Pancreas (tissue), 10 donors: ENCODE results near the gene PLCG2. TPM values are rescaled to one million over a fixed set of nuclear protein-coding genes. Genes with fewer than 3 reads are reported as not detected.
A peak's percentile ranks its signal among the peaks of the same experiment; 100 is the strongest.

Source experiments
- ATAC-seq, 4 donors: fragments of 200-7000 bp; cut with Tn5 transposase; one replicate each; pipeline versions ENCODE4 v1.8.0 to v1.9.1; 2020; ENCODE audit warnings: mild to moderate bottlenecking in 4 of 4, moderate library complexity in 4 of 4
- DNase-seq, 6 donors: peaks; one replicate each; pipeline ENCODE4 v3.0.0-alpha.2; 2020
- FAIRE-seq: peaks from 2 replicates; lab custom pipeline; 2012; peaks lifted over from hg19 to GRCh38; lab: Jason Lieb, UNC
- H3K27ac ChIP-seq, 4 donors: fragments of 200-600 bp; sonication (generic); 1 replicate in 3 of 4; 2 replicates in 1 of 4; pipeline versions ENCODE4 v1.5.0 to v1.8.0; 2020
- H3K27me3 ChIP-seq, 4 donors: fragments of 200-600 bp; one replicate each; pipeline ENCODE4 v1.8.0; 2021
- H3K36me3 ChIP-seq, 3 donors: fragments of 200-600 bp; sonication (generic) in 1 of 3; one replicate each; pipeline versions ENCODE4 v1.5.0 to v1.8.0; 2020 to 2021
- H3K4me1 ChIP-seq, 3 donors: fragments of 200-600 bp; one replicate each; pipeline ENCODE4 v1.8.0; 2021
- H3K4me3 ChIP-seq, 4 donors: fragments of 200-600 bp; sonication (generic) in 2 of 4; one replicate each; pipeline versions ENCODE4 v1.5.0 to v1.8.0; 2020 to 2021
- H3K9me3 ChIP-seq, 4 donors: fragments of 200-600 bp; one replicate each; pipeline ENCODE4 v1.8.0; 2021
- WGBS, 2 donors: extraction: QIAGEN DNeasy Blood & Tissue Kit; methylation state at CpG; one replicate each; pipeline ENCODE4 v1.1.7; 2013; 5-methylcytosine and 5-hydroxymethylcytosine counted together
- intact Hi-C, 3 donors: fragments of 100-400 bp; cut with DNase I; formaldehyde crosslinking; loops; one replicate each; pipeline versions ENCODE4 v1.11.1 to v1.14.2; 2022
- polyA plus RNA-seq, 2 donors: library from polyadenylated mRNA; stranded (reverse); fragments of 200-250 nt; gene quantifications; one replicate each; pipeline ENCODE4 v1.2.3, GENCODE V29; 2013
- total RNA-seq, 6 donors: library from RNA; stranded (reverse); fragmentation: NEBNext Ultra II Directional in 4 of 6; extraction: Animal tissue kit (Norgen Biotek cat#: 25700) in 4 of 6; gene quantifications; one replicate each; pipeline versions ENCODE4 v1.2.1 to v1.2.4, GENCODE V29; 2021 to 2023
- TF ChIP-seq, protein P1 (sequence below), 4 donors: fragments of 200-600 bp; sonication (generic) in 3 of 4; IDR thresholded peaks; one replicate each; pipeline versions ENCODE4 v1.5.0 to v1.8.0; 2021; ENCODE audit warnings: antibody characterized with exemption in 4 of 4
- donor health status: healthy with polysubstance abuse.
- donor health status: DM: no; HTN: no; CAD: no; lungs with moderate emphysema.
- donor health status: DM: no; HTN: no; CAD: no.
- donor health status: control.
- donor health status: control.
- donor health status: Bipolar disorder and iron deficiency.
- donor health status: DM: yes; HTN: yes; CAD: no.
- donor health status: DM: no; HTN: no; CAD: no.
- donor health status: DM: no; HTN: no; CAD: no.
- donor health status: DM: yes; HTN: yes; CAD: no.

The PLCG2 gene
- total and polyA plus RNA-seq, 8 donors, result 3.7 to 23.6 (median 8.0) TPM

- TF ChIP-seq, protein P1, sequence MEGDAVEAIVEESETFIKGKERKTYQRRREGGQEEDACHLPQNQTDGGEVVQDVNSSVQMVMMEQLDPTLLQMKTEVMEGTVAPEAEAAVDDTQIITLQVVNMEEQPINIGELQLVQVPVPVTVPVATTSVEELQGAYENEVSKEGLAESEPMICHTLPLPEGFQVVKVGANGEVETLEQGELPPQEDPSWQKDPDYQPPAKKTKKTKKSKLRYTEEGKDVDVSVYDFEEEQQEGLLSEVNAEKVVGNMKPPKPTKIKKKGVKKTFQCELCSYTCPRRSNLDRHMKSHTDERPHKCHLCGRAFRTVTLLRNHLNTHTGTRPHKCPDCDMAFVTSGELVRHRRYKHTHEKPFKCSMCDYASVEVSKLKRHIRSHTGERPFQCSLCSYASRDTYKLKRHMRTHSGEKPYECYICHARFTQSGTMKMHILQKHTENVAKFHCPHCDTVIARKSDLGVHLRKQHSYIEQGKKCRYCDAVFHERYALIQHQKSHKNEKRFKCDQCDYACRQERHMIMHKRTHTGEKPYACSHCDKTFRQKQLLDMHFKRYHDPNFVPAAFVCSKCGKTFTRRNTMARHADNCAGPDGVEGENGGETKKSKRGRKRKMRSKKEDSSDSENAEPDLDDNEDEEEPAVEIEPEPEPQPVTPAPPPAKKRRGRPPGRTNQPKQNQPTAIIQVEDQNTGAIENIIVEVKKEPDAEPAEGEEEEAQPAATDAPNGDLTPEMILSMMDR (IDR thresholded peaks at IDR 0.05), result no peak
- Histone ChIP-seq H3K27me3 (no peaks in the 10 kb centered on the region), H3K9me3 (no peaks in the 10 kb centered on the region), H3K27ac (peak overlapping the region in 1 of 4 donors; percentile 11), H3K4me3 (no peak overlapping the region), H3K4me1 (peaks cover 0 to 3% (median 0%) of the 10 kb centered on the region in 3 donors), H3K36me3 (peaks cover 0 to 24% (median 6%) of the 10 kb centered on the region in 3 donors)
- 90 to 93% methylated on average over 3 of the region's 3 CpGs for WGBS, 2 donors
- intact Hi-C loops, result no loop called here
- FAIRE-seq (no peak), ATAC-seq (no peak), DNase-seq (no peak)
Observed at GRCh38 chr16:82002831-82003230, 223.7 kb downstream of the PLCG2 start.

- Histone ChIP-seq H3K9me3 (no peaks in the 10 kb centered on the region), H3K4me3 (no peak overlapping the region), H3K27me3 (no peaks in the 10 kb centered on the region), H3K27ac (peak overlapping the region; percentile 35 to 62 (median 48)), H3K36me3 (peaks cover 0 to 11% (median 4%) of the 10 kb centered on the region in 3 donors), H3K4me1 (peaks cover 0 to 3% (median 0%) of the 10 kb centered on the region in 3 donors)
- intact Hi-C loops, result no loop called here
- WGBS, 2 donors, result 65 to 67% methylated on average over 5 of the region's 5 CpGs
- TF ChIP-seq, protein P1 (IDR thresholded peaks at IDR 0.05), result no peak
- ATAC-seq (peak; percentile 77 to 91 (median 88)), DNase-seq (peak in 4 of 6 donors; percentile 38 to 74 (median 69)), FAIRE-seq (no peak)
Observed at GRCh38 chr16:82004601-82005000, 225.5 kb downstream of the PLCG2 start.

- no peaks in the 10 kb centered on the region for H3K9me3 ChIP-seq
- H3K4me3 ChIP-seq, result no peak overlapping the region
- H3K27ac ChIP-seq, result peak overlapping the region in 2 of 4 donors; percentile 42 to 43
- peaks cover 0 to 5% (median 0%) of the 10 kb centered on the region in 3 donors for H3K36me3 ChIP-seq
- peaks cover 0 to 3% (median 2%) of the 10 kb centered on the region in 3 donors for H3K4me1 ChIP-seq
- DNase-seq, result peak in 1 of 6 donors; percentile 33
- TF ChIP-seq, protein P1 (IDR thresholded peaks at IDR 0.05), result no peak
- WGBS, 2 donors, result 47 to 56% methylated on average over 6 of the region's 6 CpGs
- intact Hi-C loops, result no loop called here
- ATAC-seq, result peak; percentile 71 to 82 (median 79)
- FAIRE-seq, result peak; percentile 43
- H3K27me3 ChIP-seq, result no peaks in the 10 kb centered on the region
Observed at GRCh38 chr16:82005027-82005830, 226.1 kb downstream of the PLCG2 start.

GRCh38 chr16:82006036-82006435 is 226.9 kb downstream of the PLCG2 start:
- WGBS, 2 donors, result 91% methylated on average over 5 of the region's 5 CpGs
- Histone ChIP-seq H3K4me1 (peaks cover 0 to 8% (median 5%) of the 10 kb centered on the region in 3 donors), H3K27me3 (no peaks in the 10 kb centered on the region), H3K4me3 (no peak overlapping the region), H3K27ac (peak overlapping the region in 2 of 4 donors; percentile 42 to 43), H3K9me3 (no peaks in the 10 kb centered on the region), H3K36me3 (no peaks in the 10 kb centered on the region)
- DNase-seq (no peak), FAIRE-seq (no peak), ATAC-seq (no peak)
- intact Hi-C loops, result no loop called here
- TF ChIP-seq, protein P1 (IDR thresholded peaks at IDR 0.05), result no peak

- Histone ChIP-seq H3K27ac (no peak overlapping the region), H3K27me3 (no peaks in the 10 kb centered on the region), H3K9me3 (no peaks in the 10 kb centered on the region), H3K4me3 (no peak overlapping the region), H3K36me3 (no peaks in the 10 kb centered on the region), H3K4me1 (peaks cover 0 to 8% (median 5%) of the 10 kb centered on the region in 3 donors)
- intact Hi-C loops, result no loop called here
- TF ChIP-seq, protein P1 (IDR thresholded peaks at IDR 0.05), result no peak
- 76 to 78% methylated on average over 2 of the region's 2 CpGs for WGBS, 2 donors
- DNase-seq, result no peak
- no peak for FAIRE-seq
- ATAC-seq, result no peak
Observed at GRCh38 chr16:82007189-82007588, 228.1 kb downstream of the PLCG2 start.
